Lung (tissue), 12 donors: Measurements from ENCODE around the gene MYMK. TPM values are rescaled to one million over a fixed set of nuclear protein-coding genes. Genes with fewer than 3 reads are reported as not detected.

Experiments
- ATAC-seq: fragments of 200-7000 bp; cut with Tn5 transposase; one replicate; pipeline ENCODE4 v1.9.1; 2020; ENCODE audit warnings: moderate number of reproducible peaks; ENCODE audit not compliant: insufficient read depth, low FRiP score
- DNase-seq, 3 donors: peaks; one replicate each; pipeline ENCODE4 v3.0.0-alpha.2; 2013 to 2017
- H3K27ac ChIP-seq, 2 donors: one replicate each; pipeline ENCODE4 v1.5.1; 2013; ENCODE audit warnings: mild to moderate bottlenecking in 2 of 2, moderate library complexity in 2 of 2, control low read depth in 1 of 2, inconsistent platforms in 1 of 2, low read depth in 1 of 2, low read length in 1 of 2
- H3K27me3 ChIP-seq, 3 donors: one replicate each; pipeline ENCODE4 v1.5.1; 2013; ENCODE audit warnings: low read length in 2 of 3; ENCODE audit not compliant: control insufficient read depth in 3 of 3, insufficient read depth in 3 of 3
- H3K36me3 ChIP-seq, 4 donors: one replicate each; pipeline ENCODE4 v1.5.1; 2013; ENCODE audit warnings: low read length in 4 of 4, mild to moderate bottlenecking in 1 of 4, moderate library complexity in 1 of 4; ENCODE audit not compliant: control insufficient read depth in 4 of 4, insufficient read depth in 4 of 4
- H3K4me1 ChIP-seq, 5 donors: one replicate each; pipeline ENCODE4 v1.5.1; 2013; ENCODE audit warnings: low read length in 5 of 5, mild to moderate bottlenecking in 2 of 5, moderate library complexity in 1 of 5; ENCODE audit not compliant: control insufficient read depth in 5 of 5, insufficient read depth in 5 of 5
- H3K4me3 ChIP-seq: one replicate; pipeline ENCODE4 v1.5.1; 2013; ENCODE audit warnings: mild to moderate bottlenecking, control low read depth, moderate library complexity
- H3K9ac ChIP-seq, 2 donors: one replicate each; pipeline ENCODE4 v1.5.1; 2013; ENCODE audit warnings: low read length in 2 of 2, control low read depth in 1 of 2; ENCODE audit not compliant: insufficient read depth in 1 of 2
- H3K9me3 ChIP-seq, 4 donors: one replicate each; pipeline ENCODE4 v1.5.1; 2013; ENCODE audit warnings: low read length in 3 of 4, mild to moderate bottlenecking in 1 of 4, moderate library complexity in 1 of 4; ENCODE audit not compliant: control insufficient read depth in 4 of 4, insufficient read depth in 3 of 4
- WGBS, 2 donors: extraction: QIAGEN DNeasy Blood & Tissue Kit; methylation state at CpG; one replicate each; pipeline ENCODE4 v1.1.7; 2013; 5-methylcytosine and 5-hydroxymethylcytosine counted together
- polyA plus RNA-seq, 2 donors: library from polyadenylated mRNA; stranded (reverse); fragments of 200-250 nt; gene quantifications; one replicate each; pipeline ENCODE4 v1.2.1, GENCODE V29; 2013
- total RNA-seq, 2 donors: library from RNA; depleted of rRNA in 1 of 2; stranded (reverse); fragments of >200 nt in 1 of 2; gene quantifications; one replicate each; pipeline ENCODE4 v1.2.1, GENCODE V29; 2014 to 2021
- TF ChIP-seq, protein P1 (sequence below): IDR thresholded peaks from 2 replicates; pipeline ENCODE4 v1.5.1; 2012; ENCODE audit warnings: mild to moderate bottlenecking; ENCODE audit errors: control extremely low read depth, extremely low read depth
- donor health status: control.
- donor health status: control.
- donor health status: Bipolar disorder and iron deficiency.
- donor health status: healthy.
- donor health status: DM: yes; HTN: yes; CAD: no.

MYMK gene
- total and polyA plus RNA-seq, 4 donors: not detected

DNA sequence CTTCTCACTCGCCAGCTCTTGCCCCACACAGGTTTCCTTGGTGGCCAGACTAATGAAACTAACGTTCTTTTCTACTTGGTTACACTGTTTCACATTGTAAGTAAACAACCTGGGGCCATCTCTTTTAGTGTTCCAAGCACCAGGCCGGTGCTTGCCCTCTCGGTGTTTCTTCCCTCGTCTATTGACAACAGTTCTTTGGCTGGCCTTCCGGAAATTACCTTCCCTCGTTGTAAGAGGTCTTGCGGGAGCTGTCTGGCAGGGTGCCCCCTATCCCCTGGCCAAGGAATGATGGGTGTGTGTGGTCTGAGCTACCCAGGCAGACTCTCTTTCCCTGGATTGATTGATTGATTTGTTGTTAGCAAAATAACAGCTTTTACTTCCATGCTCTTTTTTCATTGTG, 918 bp upstream of the MYMK start:
- TF ChIP-seq, protein P1, sequence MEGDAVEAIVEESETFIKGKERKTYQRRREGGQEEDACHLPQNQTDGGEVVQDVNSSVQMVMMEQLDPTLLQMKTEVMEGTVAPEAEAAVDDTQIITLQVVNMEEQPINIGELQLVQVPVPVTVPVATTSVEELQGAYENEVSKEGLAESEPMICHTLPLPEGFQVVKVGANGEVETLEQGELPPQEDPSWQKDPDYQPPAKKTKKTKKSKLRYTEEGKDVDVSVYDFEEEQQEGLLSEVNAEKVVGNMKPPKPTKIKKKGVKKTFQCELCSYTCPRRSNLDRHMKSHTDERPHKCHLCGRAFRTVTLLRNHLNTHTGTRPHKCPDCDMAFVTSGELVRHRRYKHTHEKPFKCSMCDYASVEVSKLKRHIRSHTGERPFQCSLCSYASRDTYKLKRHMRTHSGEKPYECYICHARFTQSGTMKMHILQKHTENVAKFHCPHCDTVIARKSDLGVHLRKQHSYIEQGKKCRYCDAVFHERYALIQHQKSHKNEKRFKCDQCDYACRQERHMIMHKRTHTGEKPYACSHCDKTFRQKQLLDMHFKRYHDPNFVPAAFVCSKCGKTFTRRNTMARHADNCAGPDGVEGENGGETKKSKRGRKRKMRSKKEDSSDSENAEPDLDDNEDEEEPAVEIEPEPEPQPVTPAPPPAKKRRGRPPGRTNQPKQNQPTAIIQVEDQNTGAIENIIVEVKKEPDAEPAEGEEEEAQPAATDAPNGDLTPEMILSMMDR: no peak
- DNase-seq (no peak), ATAC-seq (no peak)
- Histone ChIP-seq H3K27ac (no peak overlapping the region), H3K9me3 (no peaks in the 10 kb centered on the region), H3K36me3 (no peaks in the 10 kb centered on the region), H3K4me1 (peaks cover 2 to 61% (median 26%) of the 10 kb centered on the region in 5 donors), H3K9ac (no peak overlapping the region), H3K4me3 (no peak overlapping the region), H3K27me3 (no peaks in the 10 kb centered on the region)
- WGBS, 2 donors: 57 to 83% methylated on average over 8 of the region's 8 CpGs

DNA sequence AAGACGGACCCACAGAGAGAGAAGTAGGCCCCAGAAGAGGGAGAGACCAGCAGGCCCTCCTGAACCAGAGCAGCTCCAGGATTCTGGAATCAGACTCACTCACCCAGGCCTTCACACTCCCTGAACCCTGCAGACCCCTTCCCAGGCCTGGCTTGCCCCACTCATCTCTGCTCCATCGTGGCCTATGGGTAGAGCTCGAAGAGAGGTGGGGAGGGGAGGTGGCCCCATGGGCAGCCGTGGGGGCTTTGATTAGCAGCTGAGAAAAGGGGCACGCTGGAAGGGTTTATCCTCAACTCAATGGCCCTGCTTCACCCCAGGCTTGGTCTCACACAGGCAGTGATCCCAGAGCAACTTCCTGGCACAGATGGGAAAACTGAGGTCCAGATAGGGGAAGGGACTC, 613 bp downstream of the MYMK start:
- Histone ChIP-seq H3K4me3 (no peak overlapping the region), H3K4me1 (peaks cover 2 to 57% (median 31%) of the 10 kb centered on the region in 5 donors), H3K9ac (no peak overlapping the region), H3K27ac (no peak overlapping the region), H3K9me3 (no peaks in the 10 kb centered on the region), H3K27me3 (no peaks in the 10 kb centered on the region), H3K36me3 (no peaks in the 10 kb centered on the region)
- TF ChIP-seq, protein P1: no peak
- ATAC-seq: no peak
- WGBS, 2 donors: 89% methylated on average over 5 of the region's 5 CpGs
- DNase-seq: no peak

DNA sequence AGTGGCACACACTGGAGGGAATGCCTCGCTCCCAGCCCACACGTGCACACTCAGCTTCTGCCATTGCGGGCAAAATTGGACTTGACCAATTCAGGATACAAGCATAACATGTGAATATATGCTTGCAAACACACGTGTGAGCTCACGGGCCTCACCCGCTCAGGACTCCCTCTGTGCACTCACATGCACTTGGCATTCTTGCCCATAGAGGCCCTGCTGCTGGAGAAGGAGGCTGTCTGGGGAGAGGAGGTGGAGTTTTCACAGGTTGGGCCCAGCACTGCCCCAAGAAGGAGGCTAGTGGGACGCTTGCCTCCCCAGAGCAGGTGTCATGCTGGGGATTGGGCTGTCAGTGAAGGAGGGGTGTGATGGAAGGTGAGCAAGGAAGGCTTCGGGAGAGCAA, 1.7 kb downstream of the MYMK start:
- H3K36me3 ChIP-seq: no peaks in the 10 kb centered on the region
- DNase-seq: no peak
- no peaks in the 10 kb centered on the region for H3K9me3 ChIP-seq
- no peak overlapping the region for H3K9ac ChIP-seq
- no peak for ATAC-seq
- H3K4me3 ChIP-seq: no peak overlapping the region
- peaks cover 2 to 57% (median 25%) of the 10 kb centered on the region in 5 donors for H3K4me1 ChIP-seq
- H3K27me3 ChIP-seq: no peaks in the 10 kb centered on the region
- H3K27ac ChIP-seq: no peak overlapping the region
- TF ChIP-seq, protein P1: no peak
- WGBS, 2 donors: 82 to 84% methylated on average over 8 of the region's 8 CpGs
